ENCODE measurements around the gene DENND5B. TPM values are rescaled to one million over a fixed set of nuclear protein-coding genes. Genes with fewer than 3 reads are reported as not detected.
"Not testable (repeated sequence)": the region's sequence is repeated elsewhere in the genome, so short reads cannot be mapped to it uniquely, and the experiment has no call there.

The DENND5B gene
- total and polyA plus RNA-seq, 4 donors = 4.5 to 23.1 (median 9.3) TPM

DNA sequence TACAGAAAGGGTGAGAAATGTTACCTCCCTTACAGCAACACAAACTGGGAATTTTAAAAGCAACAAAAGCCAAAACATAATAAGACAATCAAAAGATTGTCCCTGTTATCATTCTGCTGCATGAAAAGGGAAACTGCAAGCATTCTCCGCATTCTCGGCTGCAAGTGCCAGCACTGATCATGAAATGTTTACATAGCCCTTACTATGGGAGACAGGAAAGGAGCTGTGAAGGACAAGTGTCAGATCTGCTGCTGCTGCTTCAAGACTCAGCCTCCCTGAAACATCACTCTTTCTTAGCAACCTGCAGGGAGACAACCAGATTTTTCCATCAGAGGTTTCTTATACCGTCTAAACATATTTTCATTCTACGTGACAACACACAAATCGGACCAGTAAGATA, 20.1 kb downstream of the DENND5B start (continued):
- TF ChIP-seq, protein P1, sequence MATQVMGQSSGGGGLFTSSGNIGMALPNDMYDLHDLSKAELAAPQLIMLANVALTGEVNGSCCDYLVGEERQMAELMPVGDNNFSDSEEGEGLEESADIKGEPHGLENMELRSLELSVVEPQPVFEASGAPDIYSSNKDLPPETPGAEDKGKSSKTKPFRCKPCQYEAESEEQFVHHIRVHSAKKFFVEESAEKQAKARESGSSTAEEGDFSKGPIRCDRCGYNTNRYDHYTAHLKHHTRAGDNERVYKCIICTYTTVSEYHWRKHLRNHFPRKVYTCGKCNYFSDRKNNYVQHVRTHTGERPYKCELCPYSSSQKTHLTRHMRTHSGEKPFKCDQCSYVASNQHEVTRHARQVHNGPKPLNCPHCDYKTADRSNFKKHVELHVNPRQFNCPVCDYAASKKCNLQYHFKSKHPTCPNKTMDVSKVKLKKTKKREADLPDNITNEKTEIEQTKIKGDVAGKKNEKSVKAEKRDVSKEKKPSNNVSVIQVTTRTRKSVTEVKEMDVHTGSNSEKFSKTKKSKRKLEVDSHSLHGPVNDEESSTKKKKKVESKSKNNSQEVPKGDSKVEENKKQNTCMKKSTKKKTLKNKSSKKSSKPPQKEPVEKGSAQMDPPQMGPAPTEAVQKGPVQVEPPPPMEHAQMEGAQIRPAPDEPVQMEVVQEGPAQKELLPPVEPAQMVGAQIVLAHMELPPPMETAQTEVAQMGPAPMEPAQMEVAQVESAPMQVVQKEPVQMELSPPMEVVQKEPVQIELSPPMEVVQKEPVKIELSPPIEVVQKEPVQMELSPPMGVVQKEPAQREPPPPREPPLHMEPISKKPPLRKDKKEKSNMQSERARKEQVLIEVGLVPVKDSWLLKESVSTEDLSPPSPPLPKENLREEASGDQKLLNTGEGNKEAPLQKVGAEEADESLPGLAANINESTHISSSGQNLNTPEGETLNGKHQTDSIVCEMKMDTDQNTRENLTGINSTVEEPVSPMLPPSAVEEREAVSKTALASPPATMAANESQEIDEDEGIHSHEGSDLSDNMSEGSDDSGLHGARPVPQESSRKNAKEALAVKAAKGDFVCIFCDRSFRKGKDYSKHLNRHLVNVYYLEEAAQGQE (IDR thresholded peaks at IDR 0.05) = no peak
- TF ChIP-seq RAD21 (IDR thresholded peaks at IDR 0.05) = no peak

DNA sequence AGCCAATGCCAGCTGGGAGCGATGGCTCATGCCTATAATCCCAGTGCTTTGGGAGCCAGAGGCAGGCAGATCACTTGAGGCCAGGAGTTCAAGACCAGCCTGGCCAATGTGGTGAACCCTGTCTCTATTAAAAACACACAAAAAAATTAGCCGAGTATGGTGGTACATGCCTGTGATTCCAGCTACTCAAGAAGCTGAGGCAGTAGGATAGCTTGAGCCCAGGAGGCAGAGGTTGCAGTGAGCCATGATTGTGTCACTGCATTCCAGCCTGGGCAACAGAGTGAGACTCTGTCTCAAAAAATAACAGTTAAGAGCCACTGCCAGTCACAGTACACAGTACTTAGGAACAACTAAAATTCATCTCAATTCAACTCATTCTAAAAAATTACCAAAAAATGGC, 21.4 kb downstream of the DENND5B start:
- H3K36me3 ChIP-seq (ENCODE audit: control insufficient read depth in 4 of 4, insufficient read depth in 3 of 4, low read depth in 1 of 4, low read length in 3 of 4); H3K27me3 ChIP-seq (ENCODE audit: control insufficient read depth in 4 of 4, insufficient read depth in 4 of 4, low read length in 3 of 4); H3K27ac ChIP-seq (ENCODE audit: low read depth in 1 of 2, low read length in 2 of 2); H3K9me3 ChIP-seq (ENCODE audit: control insufficient read depth in 4 of 4, low read length in 3 of 4); DNase-seq (ENCODE audit: low spot score); H3K4me3 ChIP-seq (ENCODE audit: low read depth in 1 of 3, low read length in 3 of 3); H3K9ac ChIP-seq (ENCODE audit: low read depth in 1 of 2, low read length in 2 of 2): not testable (repeated sequence)
- peaks cover 6 to 19% (median 13%) of the 10 kb centered on the region in 4 donors for H3K4me1 ChIP-seq (ENCODE audit: control insufficient read depth in 4 of 4, insufficient read depth in 4 of 4, low read length in 3 of 4)
- WGBS = 96% methylated on average over 2 of the region's 2 CpGs

DNA sequence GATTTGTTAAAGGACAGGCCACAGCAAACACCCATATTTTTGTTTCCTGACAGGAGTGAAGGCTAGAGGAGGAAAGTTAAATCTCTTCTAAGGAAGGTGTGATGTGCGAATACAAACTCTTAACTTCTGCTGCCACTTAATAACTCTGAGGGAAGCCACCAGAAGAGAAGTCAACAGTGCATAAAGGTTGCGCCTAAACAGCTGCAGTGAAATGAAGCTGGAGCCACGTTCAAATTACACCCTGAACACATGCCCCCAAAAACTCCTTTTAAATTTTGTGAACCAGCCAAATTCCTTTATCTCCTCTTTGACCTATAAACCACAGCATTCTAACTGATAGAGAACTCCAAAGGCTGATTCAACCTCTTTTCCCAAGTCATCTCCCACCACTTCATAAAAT, 22.4 kb downstream of the DENND5B start:
- no peaks in the 10 kb centered on the region for H3K36me3 ChIP-seq (ENCODE audit: control insufficient read depth in 4 of 4, insufficient read depth in 3 of 4, low read depth in 1 of 4, low read length in 3 of 4)
- 82% methylated on average over 3 of the region's 3 CpGs for WGBS
- no peak overlapping the region for H3K27ac ChIP-seq (ENCODE audit: low read depth in 1 of 2, low read length in 2 of 2)
- TF ChIP-seq HNF4A (conservative IDR thresholded peaks at IDR 0.05) (no peak), FOXA1 (IDR thresholded peaks at IDR 0.05) (no peak), TAF1 (conservative IDR thresholded peaks at IDR 0.05) (no peak)
- H3K9me3 ChIP-seq (ENCODE audit: control insufficient read depth in 4 of 4, low read length in 3 of 4) = no peaks in the 10 kb centered on the region
- H3K27me3 ChIP-seq (ENCODE audit: control insufficient read depth in 4 of 4, insufficient read depth in 4 of 4, low read length in 3 of 4) = no peaks in the 10 kb centered on the region
- DNase-seq (ENCODE audit: low spot score) = no peak
- H3K4me1 ChIP-seq (ENCODE audit: control insufficient read depth in 4 of 4, insufficient read depth in 4 of 4, low read length in 3 of 4) = peaks cover 6 to 16% (median 13%) of the 10 kb centered on the region in 4 donors
- no peak overlapping the region for H3K4me3 ChIP-seq (ENCODE audit: low read depth in 1 of 3, low read length in 3 of 3)
- H3K9ac ChIP-seq (ENCODE audit: low read depth in 1 of 2, low read length in 2 of 2) = no peak overlapping the region

DNA sequence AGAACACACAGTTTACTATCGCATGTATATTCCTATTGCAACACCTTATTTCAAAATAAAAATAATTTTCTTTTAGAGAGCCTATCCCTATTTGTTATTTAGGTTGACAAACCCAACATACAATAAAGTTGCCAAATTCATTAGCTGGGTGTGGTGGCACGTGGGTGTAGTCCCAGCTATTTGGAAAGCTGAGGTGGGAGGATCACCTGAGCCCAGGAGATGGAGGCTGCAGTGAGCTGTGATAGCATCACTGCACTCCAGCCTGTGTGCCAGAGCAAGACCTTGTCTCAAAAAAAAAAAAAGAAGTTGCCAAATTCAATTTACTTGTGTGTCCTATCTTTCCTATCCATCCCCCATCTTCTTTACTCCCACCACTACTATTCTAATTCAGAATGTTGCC, 23.9 kb downstream of the DENND5B start:
- Histone ChIP-seq H3K4me1 (ENCODE audit: control insufficient read depth in 4 of 4, insufficient read depth in 4 of 4, low read length in 3 of 4) (peaks cover 5 to 8% (median 6%) of the 10 kb centered on the region in 4 donors), H3K4me3 (ENCODE audit: low read depth in 1 of 3, low read length in 3 of 3) (no peak overlapping the region), H3K27ac (ENCODE audit: low read depth in 1 of 2, low read length in 2 of 2) (no peak overlapping the region), H3K9me3 (ENCODE audit: control insufficient read depth in 4 of 4, low read length in 3 of 4) (no peaks in the 10 kb centered on the region), H3K27me3 (ENCODE audit: control insufficient read depth in 4 of 4, insufficient read depth in 4 of 4, low read length in 3 of 4) (no peaks in the 10 kb centered on the region), H3K9ac (ENCODE audit: low read depth in 1 of 2, low read length in 2 of 2) (no peak overlapping the region), H3K36me3 (ENCODE audit: control insufficient read depth in 4 of 4, insufficient read depth in 3 of 4, low read depth in 1 of 4, low read length in 3 of 4) (no peaks in the 10 kb centered on the region)
- DNase-seq (ENCODE audit: low spot score) = no peak
- TF ChIP-seq RXRA (IDR thresholded peaks at IDR 0.05) = no peak
- 88% methylated on average over 2 of the region's 2 CpGs for WGBS

DNA sequence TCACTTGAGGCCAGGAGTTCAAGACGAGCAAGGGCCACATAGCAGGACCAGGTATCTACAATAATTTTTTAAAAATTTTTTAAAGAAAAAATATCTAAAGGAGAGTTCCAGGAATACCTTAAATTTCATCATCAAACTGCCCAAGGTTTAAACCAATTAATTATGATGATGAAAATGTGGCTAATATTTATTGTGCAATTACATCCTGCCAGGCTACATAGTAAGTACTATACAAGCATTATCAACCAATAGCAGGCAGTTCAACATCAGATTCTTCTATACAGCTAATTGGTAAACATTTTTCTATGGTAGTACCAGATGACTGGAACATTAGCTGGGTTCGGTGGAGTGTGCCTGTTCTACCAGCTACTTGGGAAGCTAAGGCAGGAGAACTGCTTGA, 24.4 kb downstream of the DENND5B start:
- 96% methylated on average over 2 of the region's 2 CpGs for WGBS
- no peak overlapping the region for H3K27ac ChIP-seq (ENCODE audit: low read depth in 1 of 2, low read length in 2 of 2)
- H3K9me3 ChIP-seq (ENCODE audit: control insufficient read depth in 4 of 4, low read length in 3 of 4) = no peaks in the 10 kb centered on the region
- peaks cover 2 to 7% (median 5%) of the 10 kb centered on the region in 4 donors for H3K4me1 ChIP-seq (ENCODE audit: control insufficient read depth in 4 of 4, insufficient read depth in 4 of 4, low read length in 3 of 4)
- no peaks in the 10 kb centered on the region for H3K36me3 ChIP-seq (ENCODE audit: control insufficient read depth in 4 of 4, insufficient read depth in 3 of 4, low read depth in 1 of 4, low read length in 3 of 4)
- TF ChIP-seq SP1 (IDR thresholded peaks at IDR 0.05) (no peak), FOXA2 (IDR thresholded peaks at IDR 0.05) (no peak), YY1 (IDR thresholded peaks at IDR 0.05) (no peak), JUND (IDR thresholded peaks at IDR 0.05) (no peak), RXRA (IDR thresholded peaks at IDR 0.05) (no peak), GABPA (IDR thresholded peaks at IDR 0.05 in 1 of 2, conservative IDR thresholded peaks at IDR 0.05 in 1 of 2) (no peak)
- TF ChIP-seq, protein P1 (IDR thresholded peaks at IDR 0.05) = no peak
- TF ChIP-seq, protein P2, sequence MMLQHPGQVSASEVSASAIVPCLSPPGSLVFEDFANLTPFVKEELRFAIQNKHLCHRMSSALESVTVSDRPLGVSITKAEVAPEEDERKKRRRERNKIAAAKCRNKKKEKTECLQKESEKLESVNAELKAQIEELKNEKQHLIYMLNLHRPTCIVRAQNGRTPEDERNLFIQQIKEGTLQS (IDR thresholded peaks at IDR 0.05) = no peak
- no peaks in the 10 kb centered on the region for H3K27me3 ChIP-seq (ENCODE audit: control insufficient read depth in 4 of 4, insufficient read depth in 4 of 4, low read length in 3 of 4)
- no peak overlapping the region for H3K9ac ChIP-seq (ENCODE audit: low read depth in 1 of 2, low read length in 2 of 2)
- H3K4me3 ChIP-seq (ENCODE audit: low read depth in 1 of 3, low read length in 3 of 3) = no peak overlapping the region
- no peak for DNase-seq (ENCODE audit: low spot score)

All from liver (tissue), 9 donors.